HepG2 (cell line): ENCODE results near the gene RBM43. TPM values are rescaled to one million over a fixed set of nuclear protein-coding genes. Genes with fewer than 3 reads are reported as not detected.

Experiments
- CCAR2 ChIP-seq: fragments of 200-400 bp; formaldehyde crosslinking; optimal IDR thresholded peaks from 2 replicates; pipeline ENCODE3; 2018; ENCODE audit warnings: low read depth, mild to moderate bottlenecking, low read length, moderate library complexity
- TCF7L2 ChIP-seq: IDR thresholded peaks from 2 replicates; pipeline ENCODE4 v1.6.1; 2011; ENCODE audit warnings: mild to moderate bottlenecking, low read depth, low read length, moderate library complexity
- TFDP2 ChIP-seq: sonication (generic); formaldehyde crosslinking; IDR thresholded peaks from 2 replicates; pipeline ENCODE4 v1.4.0; 2020; ENCODE audit warnings: missing genetic modification reagents
- USF2 ChIP-seq, 2 experiments: sonication (generic) in 1 of 2; formaldehyde crosslinking in 1 of 2; IDR thresholded peaks; 2 replicates each; pipeline versions ENCODE4 v1.5.1 to v1.6.1; 2011 to 2020; ENCODE audit warnings: borderline replicate concordance in 1 of 2, low read depth in 1 of 2, low read length in 1 of 2, mild to moderate bottlenecking in 1 of 2, missing genetic modification reagents in 1 of 2, moderate library complexity in 1 of 2
- ZFP90 ChIP-seq: sonication (generic); formaldehyde crosslinking; IDR thresholded peaks from 2 replicates; pipeline ENCODE4 v1.8.0; 2022; ENCODE audit warnings: missing genetic modification reagents, mild to moderate bottlenecking, inconsistent platforms, borderline replicate concordance
- ZNF180 ChIP-seq: sonication (generic); formaldehyde crosslinking; IDR thresholded peaks from 2 replicates; pipeline ENCODE4 v1.4.0; 2020; ENCODE audit warnings: low read depth, missing genetic modification reagents, borderline replicate concordance
- polyA plus RNA-seq, 8 experiments: library from polyadenylated mRNA; depleted of rRNA in 3 of 8; stranded (reverse) in 7 of 8; unstranded in 1 of 8; fragments of >200 nt; fragmentation: Illumina TruSeq in 4 of 8; extraction: Trizol in 4 of 8; gene quantifications; 2 replicates each; pipeline versions ENCODE4 v1.2.1 to v1.2.3, GENCODE V29; 2011 to 2016; ENCODE audit warnings: low read depth in 4 of 8, missing spikeins in 1 of 8, mixed read lengths in 1 of 8; ENCODE audit not compliant: insufficient read depth in 1 of 8
- total RNA-seq, 5 experiments: library from RNA; depleted of rRNA; stranded (reverse); fragments of >200 nt; fragmentation: Illumina TruSeq; extraction: Trizol; gene quantifications; 2 replicates each; pipeline ENCODE4 v1.2.3, GENCODE V29; 2016; ENCODE audit warnings: low read depth in 1 of 5
- TF ChIP-seq, protein P1 (sequence below): sonication (generic); formaldehyde crosslinking; IDR thresholded peaks from 2 replicates; pipeline ENCODE4 v1.5.1; 2020; ENCODE audit warnings: mild to moderate bottlenecking, missing genetic modification reagents, moderate library complexity

RBM43 gene
- total and polyA plus RNA-seq, 2 of the 13 experiments (the other 11 are each of a cell fraction or from before 2014, with no cell fraction given) = 0.31 to 0.70 TPM

GRCh38 chr2:151239624-151240023, 22.0 kb downstream of the RBM43 start (continued):
- TF ChIP-seq USF2 (IDR thresholded peaks at IDR 0.05; ENCODE audit: low read depth, low read length) (no peak), USF2 (CRISPR knock-in tag; IDR thresholded peaks at IDR 0.05; ENCODE audit: borderline replicate concordance) (no peak), TFDP2 (no peak), ZFP90 (CRISPR knock-in tag) (no peak), CCAR2 (no peak), TCF7L2 (no peak), ZNF180 (CRISPR knock-in tag) (no peak)
- TF ChIP-seq, protein P1, sequence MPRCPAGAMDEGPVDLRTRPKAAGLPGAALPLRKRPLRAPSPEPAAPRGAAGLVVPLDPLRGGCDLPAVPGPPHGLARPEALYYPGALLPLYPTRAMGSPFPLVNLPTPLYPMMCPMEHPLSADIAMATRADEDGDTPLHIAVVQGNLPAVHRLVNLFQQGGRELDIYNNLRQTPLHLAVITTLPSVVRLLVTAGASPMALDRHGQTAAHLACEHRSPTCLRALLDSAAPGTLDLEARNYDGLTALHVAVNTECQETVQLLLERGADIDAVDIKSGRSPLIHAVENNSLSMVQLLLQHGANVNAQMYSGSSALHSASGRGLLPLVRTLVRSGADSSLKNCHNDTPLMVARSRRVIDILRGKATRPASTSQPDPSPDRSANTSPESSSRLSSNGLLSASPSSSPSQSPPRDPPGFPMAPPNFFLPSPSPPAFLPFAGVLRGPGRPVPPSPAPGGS = no peak
- TF ChIP-seq, all 625 proteins: peak for 0
